ENCODE data around the gene EI24.

DNA sequence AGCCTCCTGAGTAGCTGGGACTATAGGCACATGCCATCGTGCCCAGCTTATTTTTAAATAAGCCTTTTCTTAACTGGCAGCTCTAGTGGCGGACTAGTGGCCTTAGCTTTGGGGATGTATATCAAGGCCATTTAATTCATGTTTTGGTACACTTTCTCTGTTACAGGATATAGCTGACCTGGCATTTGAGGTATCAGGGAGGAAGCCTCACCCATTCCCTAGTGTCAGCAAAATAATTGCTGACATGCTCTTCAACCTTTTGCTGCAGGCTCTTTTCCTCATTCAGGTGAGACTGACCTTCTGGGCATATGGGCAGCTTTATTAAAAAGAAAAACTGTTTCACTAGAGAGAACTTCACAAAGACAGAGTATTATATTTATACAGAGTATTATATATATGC lies 9.5 kb downstream of the EI24 start:
- TF ChIP-seq, protein P1, sequence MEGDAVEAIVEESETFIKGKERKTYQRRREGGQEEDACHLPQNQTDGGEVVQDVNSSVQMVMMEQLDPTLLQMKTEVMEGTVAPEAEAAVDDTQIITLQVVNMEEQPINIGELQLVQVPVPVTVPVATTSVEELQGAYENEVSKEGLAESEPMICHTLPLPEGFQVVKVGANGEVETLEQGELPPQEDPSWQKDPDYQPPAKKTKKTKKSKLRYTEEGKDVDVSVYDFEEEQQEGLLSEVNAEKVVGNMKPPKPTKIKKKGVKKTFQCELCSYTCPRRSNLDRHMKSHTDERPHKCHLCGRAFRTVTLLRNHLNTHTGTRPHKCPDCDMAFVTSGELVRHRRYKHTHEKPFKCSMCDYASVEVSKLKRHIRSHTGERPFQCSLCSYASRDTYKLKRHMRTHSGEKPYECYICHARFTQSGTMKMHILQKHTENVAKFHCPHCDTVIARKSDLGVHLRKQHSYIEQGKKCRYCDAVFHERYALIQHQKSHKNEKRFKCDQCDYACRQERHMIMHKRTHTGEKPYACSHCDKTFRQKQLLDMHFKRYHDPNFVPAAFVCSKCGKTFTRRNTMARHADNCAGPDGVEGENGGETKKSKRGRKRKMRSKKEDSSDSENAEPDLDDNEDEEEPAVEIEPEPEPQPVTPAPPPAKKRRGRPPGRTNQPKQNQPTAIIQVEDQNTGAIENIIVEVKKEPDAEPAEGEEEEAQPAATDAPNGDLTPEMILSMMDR (IDR thresholded peaks at IDR 0.05; ENCODE audit: control extremely low read depth in 1 of 3, insufficient read depth in 1 of 3, low read depth in 1 of 3, low read length in 3 of 3): no peak
- TF ChIP-seq HDAC6 (IDR thresholded peaks at IDR 0.05; ENCODE audit: low read depth, low read length) (no peak), CBX5 (IDR thresholded peaks at IDR 0.05; ENCODE audit: low read depth, low read length) (no peak)

All from H1 (cell line).